ACHN (cell line): Measurements from ENCODE around the gene VMA21.

Experiments used
- DNase-seq: peaks from one replicate; pipeline ENCODE4 v3.0.0-alpha.2; 2015
- in situ Hi-C: cut with HindIII; loops from 2 replicates; pipeline ENCODE4 v1.10.0; 2017; ENCODE audit warnings: low sequenced_read_pairs, low pct_ligation_motif_present, low pct_unique_long_range_greater_than_20kb

VMA21 gene

GRCh38 chrX:151396825-151397740 lies at the start of gene VMA21:
Gene VMA21, plus strand, starts transcription at chrX:151397206. Its CDS starts 103 bp downstream, at chrX:151397309.
- DNase-seq = peak; percentile 71
- in situ Hi-C loops = no loop called here

- in situ Hi-C loops = no loop called here
- no peak for DNase-seq
These were observed 37.7 kb upstream of the VMA21 start for GRCh38 chrX:151359341-151359740.

- in situ Hi-C loops = no loop called here
- peak; percentile 2 for DNase-seq
These were observed 36.8 kb upstream of the VMA21 start for GRCh38 chrX:151359931-151360871.

- in situ Hi-C loops = no loop called here
- no peak for DNase-seq
These were observed 33.7 kb upstream of the VMA21 start for GRCh38 chrX:151363316-151363715.

- in situ Hi-C loops = no loop called here
- no peak for DNase-seq
These were observed 31.4 kb upstream of the VMA21 start for GRCh38 chrX:151365579-151365978.

GRCh38 chrX:151370906-151371305 lies 26.1 kb upstream of the VMA21 start:
- in situ Hi-C loops = no loop called here

GRCh38 chrX:151384807-151385206 lies 12.2 kb upstream of the VMA21 start:
- in situ Hi-C loops = no loop called here
- no peak for DNase-seq

More at GRCh38 chrX:151370906-151371305, 26.1 kb upstream of the VMA21 start:
- no peak for DNase-seq

- DNase-seq = no peak
- in situ Hi-C loops = no loop called here
These were observed 10.1 kb upstream of the VMA21 start for GRCh38 chrX:151386838-151387459.

GRCh38 chrX:151391722-151392121 lies 5.3 kb upstream of the VMA21 start:
- in situ Hi-C loops = no loop called here
- no peak for DNase-seq

GRCh38 chrX:151393514-151393913 lies 3.5 kb upstream of the VMA21 start:
- DNase-seq = no peak
- in situ Hi-C loops = no loop called here

- peak; percentile 26 for DNase-seq
- in situ Hi-C loops = no loop called here
These were observed 773 bp upstream of the VMA21 start for GRCh38 chrX:151396042-151396824.

- in situ Hi-C loops = no loop called here
- no peak for DNase-seq
These were observed 700 bp downstream of the VMA21 start for GRCh38 chrX:151397741-151398070.

GRCh38 chrX:151398346-151398745 lies 1.3 kb downstream of the VMA21 start:
- in situ Hi-C loops = no loop called here
- DNase-seq = no peak

GRCh38 chrX:151402719-151403390 lies 5.8 kb downstream of the VMA21 start:
- in situ Hi-C loops = no loop called here
- no peak for DNase-seq

- DNase-seq = no peak
- in situ Hi-C loops = no loop called here
These were observed 19.6 kb downstream of the VMA21 start for GRCh38 chrX:151416579-151416978.

- DNase-seq = no peak
- in situ Hi-C loops = no loop called here
These were observed 22.8 kb downstream of the VMA21 start for GRCh38 chrX:151419782-151420181.

- in situ Hi-C loops = no loop called here
These were observed 27.5 kb downstream of the VMA21 start for GRCh38 chrX:151424505-151424904.

GRCh38 chrX:151448509-151448908 lies 51.5 kb downstream of the VMA21 start:
- in situ Hi-C loops = no loop called here
- DNase-seq = no peak

More at GRCh38 chrX:151424505-151424904, 27.5 kb downstream of the VMA21 start:
- no peak for DNase-seq
